ENCODE measurements around the gene ZNF438.

- TF ChIP-seq, protein P1, sequence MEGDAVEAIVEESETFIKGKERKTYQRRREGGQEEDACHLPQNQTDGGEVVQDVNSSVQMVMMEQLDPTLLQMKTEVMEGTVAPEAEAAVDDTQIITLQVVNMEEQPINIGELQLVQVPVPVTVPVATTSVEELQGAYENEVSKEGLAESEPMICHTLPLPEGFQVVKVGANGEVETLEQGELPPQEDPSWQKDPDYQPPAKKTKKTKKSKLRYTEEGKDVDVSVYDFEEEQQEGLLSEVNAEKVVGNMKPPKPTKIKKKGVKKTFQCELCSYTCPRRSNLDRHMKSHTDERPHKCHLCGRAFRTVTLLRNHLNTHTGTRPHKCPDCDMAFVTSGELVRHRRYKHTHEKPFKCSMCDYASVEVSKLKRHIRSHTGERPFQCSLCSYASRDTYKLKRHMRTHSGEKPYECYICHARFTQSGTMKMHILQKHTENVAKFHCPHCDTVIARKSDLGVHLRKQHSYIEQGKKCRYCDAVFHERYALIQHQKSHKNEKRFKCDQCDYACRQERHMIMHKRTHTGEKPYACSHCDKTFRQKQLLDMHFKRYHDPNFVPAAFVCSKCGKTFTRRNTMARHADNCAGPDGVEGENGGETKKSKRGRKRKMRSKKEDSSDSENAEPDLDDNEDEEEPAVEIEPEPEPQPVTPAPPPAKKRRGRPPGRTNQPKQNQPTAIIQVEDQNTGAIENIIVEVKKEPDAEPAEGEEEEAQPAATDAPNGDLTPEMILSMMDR (conservative IDR thresholded peaks at IDR 0.05 in 1 of 2, IDR thresholded peaks at IDR 0.05 in 1 of 2; ENCODE audit: low read depth in 1 of 2, low read length in 2 of 2), result no peak
- TF ChIP-seq EZH2 (IDR thresholded peaks at IDR 0.05; ENCODE audit: low read length, missing control alignments), result no peak
Observed at GRCh38 chr10:30842185-30842584, 189.5 kb downstream of the ZNF438 start.
